GM19395 (cell line): ENCODE measurements around the gene LRCH1.

Source experiments
- ATAC-seq: cut with Tn5 transposase; IDR thresholded peaks from one replicate; pipeline ENCODE4 v1.9.1; 2021; ENCODE audit warnings: mild to moderate bottlenecking, moderate library complexity; ENCODE audit not compliant: unreplicated experiment

LRCH1 gene

DNA sequence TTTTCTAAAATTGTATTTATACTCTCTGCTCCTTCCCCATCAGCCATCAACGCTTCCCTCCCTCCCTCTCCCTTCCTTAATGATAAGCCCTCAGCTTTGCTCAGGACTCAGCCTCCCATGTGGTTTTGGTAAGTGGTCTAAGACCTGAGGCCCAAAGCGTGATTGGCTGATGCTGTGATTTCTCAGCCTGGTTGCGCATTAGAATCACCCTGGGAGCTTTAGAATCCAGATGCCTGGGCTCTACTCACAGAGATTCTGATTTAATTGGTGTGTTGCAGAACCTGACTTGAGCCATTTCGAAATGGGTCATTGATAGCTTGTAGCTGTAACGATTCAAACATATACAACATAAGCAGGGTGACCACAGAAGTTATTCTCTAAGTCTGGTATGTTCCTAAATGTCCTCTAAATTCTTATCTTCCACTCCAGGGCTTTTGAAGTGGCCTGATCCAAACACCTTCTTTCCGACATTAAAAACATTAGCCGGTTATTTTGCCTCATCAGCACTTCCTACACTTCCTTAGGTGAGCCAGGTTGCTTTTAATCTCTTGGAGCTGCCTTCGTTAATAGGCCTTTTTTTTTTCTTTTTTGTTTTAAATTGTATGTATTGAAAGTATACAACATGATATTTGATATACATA, 60.6 kb downstream of the LRCH1 start:
- ATAC-seq, result no peak

DNA sequence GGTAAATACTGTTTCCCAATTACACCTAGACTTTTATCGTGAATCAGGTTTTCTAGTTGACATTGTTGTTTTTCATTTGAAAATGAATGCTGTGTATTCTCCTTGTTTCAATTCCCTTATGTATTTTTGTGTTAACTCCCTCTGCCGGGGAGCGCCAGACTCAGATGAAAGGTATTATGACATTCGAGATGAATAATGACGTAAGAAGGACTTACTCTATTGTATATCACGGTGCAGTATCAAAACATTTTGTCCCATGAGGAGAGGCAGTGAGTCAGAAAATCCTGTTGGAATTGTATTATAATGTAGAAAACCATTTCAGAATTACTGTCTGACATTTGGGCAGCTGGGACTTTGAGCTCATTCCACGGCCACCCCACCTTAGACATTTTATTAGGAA, 61.6 kb downstream of the LRCH1 start:
- no peak for ATAC-seq

DNA sequence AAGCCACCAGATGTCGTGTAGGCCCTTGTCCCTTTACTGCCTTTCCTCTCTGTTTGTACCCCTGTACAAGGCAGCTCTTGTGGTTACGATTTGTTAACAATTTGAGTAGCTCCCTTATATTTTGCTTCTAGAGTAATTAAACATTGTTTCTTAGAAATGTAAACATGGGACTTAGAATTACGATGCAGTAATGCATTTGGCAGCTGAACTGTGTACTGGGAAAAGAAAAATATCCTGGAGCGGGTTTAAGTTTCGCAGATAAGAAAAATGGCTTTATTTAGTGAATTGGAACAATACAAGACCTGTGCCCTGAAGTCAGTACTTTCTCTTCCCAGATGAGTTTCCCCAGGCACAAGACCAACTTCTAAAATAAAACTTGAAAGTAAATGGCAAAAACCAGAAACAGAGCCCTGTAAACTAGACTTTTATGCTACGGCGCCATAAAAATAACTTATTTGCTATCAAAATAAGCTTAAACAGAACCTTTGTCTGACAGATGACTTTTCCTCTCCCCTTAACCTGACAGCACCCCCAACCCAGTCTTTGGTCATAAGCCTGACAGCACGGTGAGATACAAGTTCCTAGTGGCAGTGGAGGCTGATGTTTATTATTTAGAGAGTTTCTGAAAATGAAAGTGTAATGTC, 63.0 kb downstream of the LRCH1 start:
- ATAC-seq, result no peak

DNA sequence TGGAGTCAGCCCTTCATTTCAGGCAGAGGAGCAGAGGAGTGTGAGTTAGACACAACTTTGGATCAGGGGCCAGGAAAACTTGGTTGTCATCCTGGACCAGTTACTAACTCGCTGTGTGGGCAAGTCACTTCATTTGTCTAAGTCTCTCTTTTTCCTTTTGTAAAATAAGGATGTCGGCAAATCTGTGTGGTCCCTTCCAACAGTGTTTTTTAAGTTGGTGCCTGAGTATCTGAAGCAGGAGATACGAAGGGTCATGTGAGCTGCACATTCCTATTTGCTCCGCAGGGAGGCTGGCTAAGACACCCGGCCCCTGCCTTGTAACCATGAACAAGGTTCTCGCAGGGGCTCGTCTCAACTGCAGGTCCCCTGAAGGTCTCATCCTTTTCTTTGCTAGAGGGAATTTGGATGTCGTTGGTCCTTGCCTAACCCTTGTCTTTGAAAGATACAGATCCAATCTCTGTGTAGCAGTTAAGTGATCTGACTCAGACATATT, 64.3 kb downstream of the LRCH1 start:
- no peak for ATAC-seq

DNA sequence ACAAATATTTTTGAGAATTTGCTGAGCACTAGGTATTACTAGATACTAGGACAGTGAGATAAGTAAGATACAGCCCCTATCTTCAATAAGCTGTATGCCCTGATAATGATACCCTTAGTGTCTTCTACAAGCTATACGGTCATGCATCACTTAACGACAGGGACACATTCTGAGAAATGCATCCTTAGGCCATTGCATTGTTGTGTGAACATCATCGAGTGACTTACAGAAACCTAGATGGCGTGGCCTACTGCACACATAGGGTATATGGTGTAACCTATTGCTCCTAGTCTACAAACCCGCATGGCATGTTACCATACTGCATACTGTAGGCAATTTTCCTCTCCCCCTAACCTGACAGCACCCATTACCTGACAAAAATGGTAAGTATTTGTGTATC, 64.9 kb downstream of the LRCH1 start:
- no peak for ATAC-seq

DNA sequence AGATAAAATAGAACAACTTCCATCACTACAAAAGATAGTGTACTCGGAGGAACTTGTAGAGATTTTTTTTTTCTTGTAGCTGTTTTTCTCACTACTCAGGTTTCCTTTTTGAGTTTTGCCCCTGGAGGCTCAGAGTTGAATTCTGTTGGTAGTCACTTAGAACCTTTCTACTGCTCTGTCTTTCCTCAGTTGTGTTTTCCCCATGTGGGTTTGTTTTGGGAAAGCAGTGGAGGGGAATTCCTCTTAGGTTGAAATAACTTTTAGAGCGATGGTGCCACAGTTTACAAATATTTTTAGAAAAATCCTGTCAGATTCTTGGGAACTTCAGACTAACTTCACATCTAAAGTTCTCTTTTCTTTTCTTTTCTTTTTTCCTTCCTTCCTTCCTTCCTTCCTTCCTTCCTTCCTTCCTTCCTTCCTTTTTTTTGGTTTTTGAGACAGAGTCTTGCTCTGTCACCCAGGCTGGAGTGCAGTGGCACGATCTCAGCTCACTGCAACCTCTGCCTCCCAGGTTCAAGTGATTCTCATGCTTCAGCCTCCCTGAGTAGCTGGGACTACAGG, 65.8 kb downstream of the LRCH1 start:
- no peak for ATAC-seq

DNA sequence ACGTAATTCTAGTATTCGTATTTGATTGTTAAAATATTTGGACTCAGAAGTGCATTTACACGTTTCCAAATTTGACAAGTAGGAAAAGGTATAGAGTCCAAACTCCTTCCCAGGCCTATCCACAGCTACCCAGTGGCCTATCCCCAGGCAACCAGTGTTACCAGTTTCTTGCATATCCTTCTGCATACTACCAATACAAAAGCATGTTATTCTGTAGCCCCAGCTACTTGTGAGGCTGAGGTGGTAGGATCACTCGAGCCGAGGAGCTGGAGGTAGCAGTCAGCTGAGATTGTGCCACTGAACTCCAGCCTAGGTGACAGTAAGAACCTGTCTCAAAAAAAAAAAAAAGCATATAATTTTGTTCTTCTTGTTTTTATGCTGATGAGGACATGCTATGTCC, 67.1 kb downstream of the LRCH1 start:
- peak; percentile 14 for ATAC-seq

DNA sequence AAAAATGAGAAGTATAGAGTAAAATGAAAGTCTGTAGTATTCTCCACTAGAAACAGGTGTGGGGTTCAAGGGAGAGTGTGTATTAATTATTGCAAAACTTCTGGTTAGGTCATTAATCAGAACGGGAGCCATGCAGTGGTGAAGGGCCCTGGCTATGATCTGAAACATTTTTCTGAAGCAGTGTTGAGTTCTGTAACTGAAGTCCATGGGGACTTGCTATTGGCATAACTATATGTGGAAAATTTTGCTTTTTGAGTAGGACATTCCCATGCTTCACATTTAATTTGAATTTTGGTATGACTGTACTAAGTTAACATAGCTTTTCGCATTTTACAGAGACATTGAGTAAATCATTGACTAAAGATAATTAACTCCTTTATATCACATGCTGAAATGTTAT, 67.5 kb downstream of the LRCH1 start:
- ATAC-seq, result peak; percentile 35

DNA sequence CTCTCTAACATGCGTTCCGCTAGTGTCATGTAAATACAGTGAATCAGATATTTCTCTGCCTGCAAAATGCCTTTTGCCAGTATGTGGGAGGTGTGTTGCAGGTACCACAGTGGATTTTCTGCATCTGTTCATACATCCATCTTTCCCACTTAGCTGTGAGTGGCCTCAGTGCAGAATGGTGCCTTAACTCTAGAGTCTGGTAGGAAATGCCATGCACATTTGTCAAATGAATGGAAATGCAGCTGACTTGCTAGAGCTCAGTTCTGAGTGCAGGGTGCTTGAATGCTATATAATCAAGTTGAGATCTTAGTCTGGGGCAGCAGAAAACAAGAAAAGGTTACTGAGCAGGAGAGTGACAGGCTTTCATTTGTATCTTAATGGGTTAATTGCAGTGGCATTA, 68.2 kb downstream of the LRCH1 start:
- no peak for ATAC-seq

DNA sequence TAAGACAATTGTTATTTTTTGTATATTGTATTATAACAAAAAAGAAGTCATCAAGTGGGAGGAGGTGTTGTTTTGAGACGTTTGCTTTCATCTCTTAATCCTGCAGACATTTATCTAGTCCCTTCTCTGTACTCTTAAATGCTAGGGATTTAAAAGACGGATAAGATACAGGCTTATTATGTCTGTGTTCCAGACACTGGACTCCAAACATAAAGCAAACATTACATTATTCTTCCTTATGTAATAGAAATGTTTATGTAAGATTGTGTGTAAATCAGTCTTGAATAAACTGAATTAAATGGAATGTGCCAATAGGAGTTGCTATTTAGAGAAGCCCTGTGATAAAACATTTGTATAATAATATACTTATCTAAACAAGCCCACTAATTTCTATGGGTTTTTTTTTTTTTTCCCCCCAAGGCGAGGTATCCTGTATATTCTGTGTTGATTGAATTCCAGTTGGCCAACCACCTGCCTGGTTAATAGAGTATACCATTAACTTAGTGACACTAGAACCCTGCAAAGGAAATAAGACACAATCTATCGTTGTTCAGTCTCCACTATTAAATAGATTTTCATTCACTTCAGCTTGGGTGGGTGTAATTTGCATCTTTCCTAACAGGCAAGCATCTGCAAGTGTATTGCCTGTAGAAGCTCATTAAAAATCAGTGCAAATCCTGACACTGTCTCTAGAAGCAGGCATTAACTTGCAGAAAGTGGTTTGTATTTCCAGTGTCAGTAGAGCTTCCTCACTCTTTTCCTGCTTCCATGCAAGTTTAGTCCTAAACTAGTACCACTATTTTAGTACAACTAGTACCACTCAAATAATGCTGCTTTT, 69.0 kb downstream of the LRCH1 start:
- no peak for ATAC-seq

DNA sequence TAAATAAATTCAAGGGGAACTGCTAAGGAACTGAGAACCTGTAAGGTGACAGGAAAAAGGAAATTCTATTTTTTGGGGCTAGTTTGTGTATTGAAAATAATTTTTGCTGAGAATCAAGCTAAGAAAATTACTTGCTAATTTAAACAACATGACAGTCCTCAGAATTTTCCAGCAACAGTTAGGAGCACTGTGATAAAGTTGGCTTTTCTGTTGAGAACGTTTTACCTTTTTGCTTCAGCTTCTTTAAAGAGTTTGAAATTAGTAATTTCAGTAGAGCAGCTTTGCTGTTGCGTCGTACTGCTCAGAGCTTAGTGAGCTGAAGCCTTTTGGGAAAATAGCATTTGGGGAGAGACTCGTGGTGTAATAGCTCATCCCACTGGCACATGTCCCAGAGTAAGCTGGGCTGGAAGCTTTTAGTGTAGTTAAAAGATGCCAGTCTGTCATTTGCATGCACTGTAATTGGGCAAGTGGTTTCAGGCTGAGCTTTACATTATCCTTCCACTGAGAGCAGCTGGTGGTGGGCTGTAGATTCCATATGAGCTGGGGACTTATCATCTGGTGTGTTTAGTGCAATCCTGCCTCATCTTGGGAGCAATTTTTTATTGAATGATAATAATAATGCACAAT, 69.8 kb downstream of the LRCH1 start:
- ATAC-seq, result no peak

DNA sequence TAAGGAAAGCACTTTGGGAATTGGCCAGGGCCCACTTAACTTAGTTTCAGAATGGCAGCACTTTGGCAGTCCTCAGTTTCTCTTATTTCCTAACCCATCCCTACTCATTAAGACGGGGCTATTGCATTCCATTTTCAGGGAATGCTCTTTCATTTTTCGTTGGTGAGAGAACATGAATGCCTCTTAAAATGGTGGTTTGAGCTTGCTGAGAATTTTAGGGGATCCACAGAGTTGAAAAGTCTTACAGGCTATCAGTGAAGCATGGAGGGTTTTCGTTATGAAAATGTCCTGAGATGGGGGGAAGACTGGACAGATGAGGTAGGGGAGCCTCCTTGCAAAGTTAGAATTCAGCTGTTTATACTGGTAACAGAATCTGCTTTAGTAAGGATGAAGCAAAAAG, 71.4 kb downstream of the LRCH1 start:
- ATAC-seq, result no peak

DNA sequence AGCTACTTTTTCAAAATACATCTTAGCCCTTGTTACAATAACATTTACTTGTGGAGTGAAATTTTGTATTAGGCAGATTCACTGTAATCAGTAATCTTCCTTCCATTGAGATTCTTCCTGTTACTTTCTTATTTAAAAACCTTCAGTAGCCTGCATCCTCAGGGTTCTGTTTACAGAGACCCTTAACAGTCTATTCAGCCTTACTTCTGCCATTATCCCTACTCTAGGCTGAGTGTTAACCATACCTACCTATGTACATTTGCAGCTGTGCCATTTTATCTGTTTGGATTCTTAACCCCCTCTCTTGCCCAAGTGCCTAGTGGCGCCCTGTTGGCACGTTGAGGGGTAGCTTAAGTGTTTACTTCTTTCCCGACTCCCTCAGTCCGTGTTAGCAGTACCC, 71.9 kb downstream of the LRCH1 start:
- ATAC-seq, result no peak

DNA sequence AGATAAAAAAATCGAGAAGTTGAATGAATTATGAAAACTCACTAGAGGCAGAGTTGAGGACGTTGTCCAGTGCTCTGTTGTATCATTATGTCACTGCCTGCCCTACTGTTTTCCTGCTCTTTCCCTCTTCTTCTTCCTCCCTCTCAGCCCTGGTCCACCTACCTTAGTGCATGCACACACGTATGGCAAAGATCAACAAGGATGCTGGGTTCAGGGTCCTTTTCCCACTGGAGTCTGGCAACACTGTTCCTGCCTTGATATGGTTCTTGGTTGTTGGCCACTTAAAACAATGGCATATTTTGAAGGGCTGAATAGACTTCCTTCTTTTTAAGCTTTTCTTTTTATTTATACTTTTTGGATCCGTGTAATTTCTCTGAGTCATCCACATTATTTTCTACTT, 74.5 kb downstream of the LRCH1 start:
- no peak for ATAC-seq

DNA sequence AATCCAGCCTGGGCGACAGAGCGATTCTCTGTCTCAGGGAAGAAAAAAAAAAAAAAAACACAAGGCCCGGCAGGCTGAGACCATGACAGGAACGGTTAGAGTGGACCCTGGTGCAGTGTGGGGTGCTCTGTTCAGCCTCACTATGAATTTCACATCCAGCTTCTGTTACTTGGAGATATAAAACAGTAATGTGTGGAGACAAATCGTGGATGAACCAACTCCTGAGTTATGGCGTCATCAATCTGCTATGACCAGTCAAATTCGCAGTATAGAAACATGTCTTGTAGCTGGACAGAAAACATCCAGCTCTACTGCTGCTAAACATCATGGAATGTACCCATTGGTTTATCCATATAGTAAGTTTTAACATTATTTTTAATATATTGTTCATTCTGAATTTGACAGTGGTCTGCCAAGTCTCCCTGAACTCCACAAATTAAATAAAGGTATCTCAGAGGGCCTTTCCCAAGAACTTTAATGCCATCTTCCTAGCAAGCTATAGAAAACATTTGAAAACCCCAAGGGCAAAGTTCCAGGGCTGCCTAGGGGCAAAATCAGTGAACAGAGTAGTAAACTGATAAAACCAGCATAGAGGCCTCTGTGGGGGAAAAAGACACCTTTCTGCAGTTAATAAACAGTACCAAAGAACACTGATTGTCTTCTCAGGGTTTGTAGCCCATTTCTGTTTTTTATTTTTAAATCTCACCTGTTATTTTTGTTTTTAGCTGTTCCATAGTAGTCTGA, 75.8 kb downstream of the LRCH1 start:
- ATAC-seq, result no peak

DNA sequence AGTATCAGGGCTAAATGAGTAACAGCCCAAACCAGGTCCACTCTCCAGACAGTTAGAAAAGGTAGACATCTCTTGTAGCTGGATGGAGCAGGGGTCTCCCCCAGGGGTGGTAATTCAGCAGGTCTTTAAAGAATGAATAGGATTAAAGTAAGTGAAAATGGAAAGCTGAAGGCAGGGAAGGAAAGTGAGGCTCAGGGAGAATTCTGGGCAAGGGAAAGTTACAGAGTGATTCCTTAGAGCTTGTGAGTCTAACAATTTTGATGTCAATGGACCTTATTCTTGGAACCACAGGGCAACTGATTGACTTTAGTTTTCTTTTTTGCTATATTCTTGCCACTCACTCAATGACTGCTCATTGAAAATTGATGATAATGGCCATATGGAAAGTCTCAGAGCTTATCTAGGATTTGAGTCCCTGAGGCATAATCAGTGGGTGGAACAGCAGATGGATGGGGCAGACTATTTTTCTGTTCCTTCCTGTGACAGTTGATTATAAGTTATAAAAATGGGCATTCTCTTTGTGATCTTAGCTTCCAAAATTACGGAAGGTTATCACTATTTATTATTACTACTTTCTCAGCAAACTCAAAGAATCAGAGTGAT, 76.9 kb downstream of the LRCH1 start:
- ATAC-seq, result no peak

DNA sequence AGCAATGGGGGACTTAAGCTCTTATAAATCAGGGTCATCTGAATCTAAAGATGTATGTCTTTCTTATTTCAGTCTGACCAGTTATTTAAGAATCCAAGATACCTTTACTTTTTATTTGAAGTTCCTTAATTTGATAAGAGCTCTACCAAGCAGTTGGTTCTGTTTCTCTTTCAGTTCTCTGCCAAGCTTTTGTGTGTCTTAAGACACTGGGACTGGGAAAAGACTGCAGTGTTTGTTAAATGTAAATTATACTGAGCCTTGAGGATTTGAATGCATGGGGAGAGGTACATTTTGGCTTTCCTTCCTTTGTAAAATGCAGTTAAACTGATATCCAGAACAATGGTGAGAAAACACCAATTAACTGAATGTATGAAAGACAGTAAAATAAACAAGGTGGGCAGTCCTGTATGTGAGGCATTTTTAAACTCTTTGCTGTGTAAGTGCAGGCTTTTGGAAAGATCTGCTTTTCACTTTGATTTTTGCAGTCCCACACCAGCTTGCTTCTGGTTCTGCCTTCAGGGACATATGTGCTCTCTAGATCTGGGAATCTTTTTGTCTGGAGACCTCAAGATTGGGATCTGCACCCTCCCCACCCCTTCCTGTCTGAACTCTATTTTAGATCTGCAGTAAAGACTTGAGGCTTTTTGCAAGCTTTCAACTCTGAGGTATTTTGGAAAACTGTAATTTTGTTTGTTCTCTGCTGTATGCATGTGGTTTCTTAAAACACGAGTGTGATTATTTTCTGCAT, 77.6 kb downstream of the LRCH1 start:
- no peak for ATAC-seq

DNA sequence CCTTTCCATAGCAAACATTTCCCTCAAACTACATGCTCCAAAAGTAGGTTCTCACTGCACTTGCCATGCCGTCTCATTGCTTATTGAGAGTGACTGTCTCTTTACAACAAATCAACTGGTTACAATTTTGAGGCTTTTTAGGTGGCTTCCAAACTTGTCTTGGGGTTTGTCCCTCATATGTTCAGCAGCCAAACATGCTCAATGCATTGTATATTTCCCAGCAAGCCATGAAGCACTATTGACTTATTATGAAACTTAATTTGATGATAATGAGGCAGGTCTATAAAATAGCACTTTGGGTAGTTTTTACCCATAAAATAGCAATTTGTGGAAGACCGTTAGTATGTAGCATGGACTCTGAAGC, 78.2 kb downstream of the LRCH1 start:
- ATAC-seq, result no peak

DNA sequence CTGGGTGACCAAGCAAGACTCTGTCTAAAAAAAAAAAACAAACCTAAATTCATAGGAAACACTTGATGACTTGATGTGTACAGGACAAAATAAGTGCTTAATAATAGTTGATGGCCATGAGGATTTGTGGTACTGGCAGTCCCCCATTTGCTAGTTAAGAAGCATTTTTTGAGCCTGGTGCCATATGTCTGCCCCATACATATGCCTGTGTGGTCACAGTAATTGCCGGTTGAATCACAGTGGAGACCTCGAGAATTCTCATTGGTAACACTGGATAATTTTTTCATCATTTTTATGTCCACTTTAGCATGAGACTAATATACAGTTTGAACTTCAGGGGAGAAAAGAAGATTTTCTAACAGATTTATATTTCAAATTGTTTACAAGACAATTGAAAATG, 79.2 kb downstream of the LRCH1 start:
- ATAC-seq, result no peak
